ENCODE measurements around the gene PI4K2B.
A peak's percentile ranks its signal among the peaks of the same experiment; 100 is the strongest.
"Not testable (repeated sequence)": the region's sequence is repeated elsewhere in the genome, so short reads cannot be mapped to it uniquely, and the experiment has no call there.

The PI4K2B gene

GRCh38 chr4:25233737-25234389 is at the start of gene PI4K2B:
Gene PI4K2B (plus strand): TSS chr4:25234033. CDS start chr4:25234164, 131 bp downstream.
- DNase-seq = peak; percentile 48

DNA sequence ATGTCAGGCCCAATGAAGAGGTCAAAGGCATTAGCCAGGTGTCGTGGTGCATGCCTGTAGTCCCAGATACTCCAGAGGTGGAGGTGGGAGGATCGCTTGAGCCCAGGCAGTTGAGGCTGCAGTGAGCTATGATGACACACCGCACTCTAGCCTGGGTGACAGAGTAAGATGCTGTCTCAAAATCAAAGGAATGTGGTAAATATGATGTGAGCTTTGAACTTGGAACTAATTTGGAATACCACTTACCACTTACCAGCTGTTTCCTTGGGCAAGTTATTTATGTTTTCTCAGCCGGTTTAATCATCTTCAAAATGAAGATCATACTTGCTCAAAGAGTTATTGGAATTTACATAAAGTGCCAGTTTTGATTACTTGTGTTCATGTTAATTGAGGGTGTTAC is 49.8 kb upstream of the PI4K2B start:
- DNase-seq = no peak

GRCh38 chr4:25190407-25190806 is 43.4 kb upstream of the PI4K2B start:
- no peak for DNase-seq

- DNase-seq = no peak
These were observed 35.1 kb upstream of the PI4K2B start for GRCh38 chr4:25198713-25199112.

- no peak for DNase-seq
These were observed 25.8 kb upstream of the PI4K2B start for GRCh38 chr4:25207997-25208396.

- DNase-seq = no peak
These were observed 24.1 kb upstream of the PI4K2B start for GRCh38 chr4:25209702-25210101.

DNA sequence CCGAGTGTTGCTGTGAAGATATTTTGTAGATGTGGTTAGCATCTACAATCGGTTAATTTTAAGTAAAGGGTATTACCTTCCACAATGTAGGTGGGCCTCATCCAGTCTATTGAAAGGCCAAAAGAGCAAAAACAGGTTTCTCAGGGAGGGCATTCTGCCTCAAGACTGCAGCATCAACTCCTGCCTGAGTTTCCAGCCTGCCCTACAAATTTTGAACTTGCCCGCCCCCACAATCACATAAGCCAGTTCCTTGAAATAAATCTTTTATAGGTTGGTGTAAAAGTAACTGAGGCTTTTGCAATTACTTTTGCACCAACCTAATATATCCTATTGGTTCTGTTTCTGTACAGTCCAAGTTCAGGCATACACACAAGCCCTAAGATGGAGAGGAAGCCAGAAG is 22.1 kb upstream of the PI4K2B start:
- no peak for DNase-seq

DNA sequence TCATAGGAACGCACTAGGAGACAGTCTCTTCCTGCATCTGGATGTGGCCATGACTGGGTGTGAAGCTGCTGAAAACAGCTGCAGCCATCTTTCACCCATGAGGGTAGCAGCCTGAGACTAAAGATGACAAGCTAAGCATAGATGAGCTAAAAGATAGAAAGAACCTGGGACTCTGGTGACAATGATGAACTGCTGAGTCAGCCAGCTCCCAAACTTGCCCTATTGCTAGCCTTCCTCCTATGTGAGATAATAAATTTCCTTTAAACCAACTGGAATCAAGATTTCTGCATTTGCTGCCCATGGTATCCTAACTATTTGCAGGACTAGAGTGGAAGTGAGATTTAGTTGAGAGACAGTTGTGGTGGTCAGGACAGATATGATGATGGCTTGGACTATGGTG is 21.0 kb upstream of the PI4K2B start:
- DNase-seq = no peak

DNA sequence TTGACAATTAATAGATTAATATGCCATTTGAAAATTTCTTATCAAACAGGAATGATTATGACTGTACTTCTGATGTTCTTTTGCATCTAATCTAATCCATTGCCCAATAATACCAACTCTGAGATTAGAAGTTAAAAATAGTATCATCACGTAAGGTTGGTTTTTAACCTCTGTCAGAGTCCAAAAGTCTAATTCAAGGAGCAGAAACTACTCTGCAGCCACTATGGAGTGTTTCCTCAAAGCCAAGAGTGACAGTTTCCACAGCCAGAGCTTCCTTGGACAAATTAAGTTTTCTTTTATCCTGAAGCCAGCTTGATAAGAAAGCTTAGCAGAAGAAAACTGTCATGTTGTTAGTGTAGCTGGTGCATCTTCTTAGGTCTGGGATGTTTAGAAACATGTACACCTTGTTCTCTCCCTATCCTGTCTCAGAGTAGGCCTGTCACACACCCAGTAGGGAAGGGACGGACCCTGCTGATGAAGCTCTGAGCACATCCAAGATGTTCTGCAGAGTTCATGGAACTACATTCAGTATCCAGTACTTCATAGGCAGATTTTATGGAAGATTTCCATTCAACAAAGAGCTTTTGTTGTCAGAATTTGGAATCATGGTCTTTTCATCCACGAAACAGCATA is 20.4 kb upstream of the PI4K2B start:
- DNase-seq = no peak

GRCh38 chr4:25214750-25215149 is 19.1 kb upstream of the PI4K2B start:
- not testable (repeated sequence) for DNase-seq

GRCh38 chr4:25215511-25215910 is 18.3 kb upstream of the PI4K2B start:
- no peak for DNase-seq

DNA sequence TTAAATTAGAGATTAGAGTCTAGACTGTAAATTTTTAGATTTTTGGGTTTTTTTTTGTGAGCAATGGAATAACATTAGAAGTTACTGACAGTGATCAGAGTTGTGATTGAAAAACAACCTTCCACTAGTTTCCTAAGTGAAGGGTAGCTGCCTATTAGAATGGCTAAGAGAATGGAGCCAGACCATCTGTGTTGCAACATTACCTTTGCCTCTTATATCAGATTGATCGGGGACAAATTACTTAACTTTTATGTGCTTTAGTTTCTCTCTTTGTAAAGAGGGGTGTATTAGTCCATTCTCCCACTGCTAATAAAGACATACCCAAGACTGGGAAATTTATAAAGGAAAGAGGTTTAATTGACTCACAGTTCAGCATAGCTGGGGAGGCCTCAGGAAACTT is 12.5 kb upstream of the PI4K2B start:
- DNase-seq = no peak

DNA sequence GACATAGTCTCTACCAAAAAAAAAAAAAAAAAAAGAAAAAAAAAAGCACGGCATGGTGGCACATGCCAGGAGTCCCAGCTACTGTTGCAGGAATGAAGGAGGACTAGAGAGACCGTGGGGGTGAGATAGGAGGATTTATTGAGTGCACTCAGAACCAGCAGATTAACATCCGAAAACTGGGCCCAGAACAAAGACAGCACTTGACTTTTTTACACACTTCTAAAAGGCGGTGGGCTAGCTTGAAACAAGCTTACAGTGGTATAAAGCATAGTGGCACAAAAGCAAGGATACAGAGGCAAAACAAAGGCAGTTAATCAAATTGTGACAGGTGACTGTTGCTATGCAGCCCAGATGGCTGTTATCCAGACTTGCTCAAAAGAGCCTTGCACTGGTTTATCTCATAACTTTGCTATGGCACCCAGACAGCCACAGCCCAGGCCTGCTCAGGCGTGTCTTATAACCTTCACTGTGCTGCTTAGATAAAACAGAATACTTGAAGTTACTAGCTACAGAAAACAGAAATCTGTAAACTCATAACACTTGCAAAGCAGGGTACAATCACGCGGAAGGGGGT is 9.9 kb upstream of the PI4K2B start:
- DNase-seq = no peak

GRCh38 chr4:25229804-25230203 is 4.0 kb upstream of the PI4K2B start:
- no peak for DNase-seq

- DNase-seq = no peak
These were observed 639 bp upstream of the PI4K2B start for GRCh38 chr4:25233194-25233593.

DNA sequence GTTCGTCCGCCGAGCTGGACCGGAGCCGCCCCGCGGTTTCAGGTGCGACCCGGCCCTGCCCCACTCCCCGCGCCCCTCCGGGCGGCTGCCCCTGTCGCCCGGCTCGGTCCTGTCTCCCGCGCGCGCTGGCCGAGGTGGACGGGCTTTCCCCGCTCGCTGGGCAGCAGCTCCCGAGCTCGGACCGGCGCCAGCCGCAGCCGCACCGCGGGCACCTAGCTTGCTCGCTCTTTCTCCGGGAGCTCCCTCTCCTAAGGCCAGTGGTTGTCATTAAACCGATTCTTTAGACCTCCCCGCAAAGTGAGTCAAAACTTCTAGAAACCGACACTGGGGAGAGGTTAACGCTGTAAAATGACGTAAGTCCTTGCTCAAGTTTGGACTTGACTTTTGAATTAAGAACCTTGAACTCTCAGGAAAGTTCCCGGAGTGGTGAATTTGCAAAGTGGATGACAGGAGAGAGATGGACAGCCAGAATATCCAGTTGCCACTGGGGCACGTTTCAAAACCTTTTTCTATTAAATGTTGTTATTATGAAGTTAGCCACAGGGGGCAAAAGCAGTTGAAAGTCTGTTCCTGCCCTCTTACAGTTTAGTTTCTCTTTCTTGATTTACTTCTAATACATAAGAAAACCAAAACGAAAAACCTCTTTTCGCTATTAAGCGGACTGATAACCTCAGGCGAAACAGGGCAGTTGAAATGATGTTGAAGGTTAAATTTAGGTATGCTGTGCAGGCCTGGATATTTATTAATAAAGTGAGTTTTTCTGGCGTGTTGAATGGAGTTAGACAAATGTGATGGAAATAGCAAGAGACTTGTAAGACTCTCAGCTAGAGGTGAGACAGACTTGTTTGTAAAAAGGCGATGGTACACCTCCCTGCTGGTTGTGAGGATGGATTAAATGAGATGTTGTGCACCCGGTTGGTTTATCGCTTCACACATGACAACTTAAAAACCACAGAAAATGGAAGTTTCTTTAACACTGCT is 847 bp downstream of the PI4K2B start:
- peak; percentile 43 for DNase-seq

DNA sequence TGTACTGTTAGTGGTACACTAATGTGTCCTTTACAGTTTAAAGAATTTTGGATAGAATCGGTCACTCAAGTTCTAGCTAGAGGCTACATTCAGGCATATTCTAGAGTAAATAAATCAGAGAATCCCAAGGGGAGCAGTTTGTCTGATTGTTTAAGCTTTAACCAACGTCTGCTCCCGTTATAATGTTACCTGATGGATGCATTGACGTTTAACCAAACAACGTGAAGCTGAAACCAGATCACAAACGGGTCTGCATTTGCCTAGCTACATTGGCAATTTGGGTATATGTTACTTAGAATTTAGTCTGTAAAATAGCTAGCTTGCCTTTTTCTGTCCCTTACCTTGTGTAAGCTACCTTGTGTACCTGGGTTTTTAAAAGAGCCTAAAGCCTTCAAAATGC is 1.6 kb downstream of the PI4K2B start:
- no peak for DNase-seq

DNA sequence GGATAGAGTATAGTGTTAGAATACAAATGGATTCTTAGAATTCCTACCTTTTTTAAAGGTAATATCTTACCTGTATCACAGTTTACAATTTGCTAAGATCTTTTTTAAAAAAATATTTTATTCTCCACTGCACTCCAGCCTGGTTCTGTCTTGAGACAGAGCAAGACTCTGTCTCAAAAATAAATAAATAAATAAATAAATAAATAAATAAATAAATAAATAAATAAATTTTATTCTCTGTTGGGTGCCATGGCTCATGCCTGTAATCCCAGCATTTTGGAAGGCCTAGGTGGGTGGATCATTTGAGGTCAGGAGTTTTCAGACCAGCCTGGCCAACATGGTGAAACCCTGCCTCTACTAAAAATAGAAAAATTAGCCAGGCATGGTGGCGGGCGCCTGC is 2.2 kb downstream of the PI4K2B start:
- DNase-seq = not testable (repeated sequence)

DNA sequence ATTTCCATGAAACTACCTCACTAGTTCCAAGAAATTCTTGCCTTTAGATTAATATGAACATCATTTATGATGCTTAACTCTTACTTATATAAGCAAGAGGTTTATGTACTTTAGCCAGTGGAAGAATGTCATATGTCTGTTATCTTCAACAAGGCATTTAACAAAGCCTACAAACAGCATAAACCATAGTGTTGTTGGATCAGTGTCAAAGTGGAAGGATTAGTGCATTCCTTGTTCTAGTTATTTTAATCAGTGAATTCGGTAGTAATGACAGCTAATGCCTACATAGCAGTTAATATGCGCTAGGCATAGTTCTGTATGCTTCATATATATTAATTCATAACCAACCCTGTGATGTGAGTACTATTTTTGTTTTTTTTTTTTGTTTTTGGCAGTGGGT is 3.1 kb downstream of the PI4K2B start:
- DNase-seq = no peak

DNA sequence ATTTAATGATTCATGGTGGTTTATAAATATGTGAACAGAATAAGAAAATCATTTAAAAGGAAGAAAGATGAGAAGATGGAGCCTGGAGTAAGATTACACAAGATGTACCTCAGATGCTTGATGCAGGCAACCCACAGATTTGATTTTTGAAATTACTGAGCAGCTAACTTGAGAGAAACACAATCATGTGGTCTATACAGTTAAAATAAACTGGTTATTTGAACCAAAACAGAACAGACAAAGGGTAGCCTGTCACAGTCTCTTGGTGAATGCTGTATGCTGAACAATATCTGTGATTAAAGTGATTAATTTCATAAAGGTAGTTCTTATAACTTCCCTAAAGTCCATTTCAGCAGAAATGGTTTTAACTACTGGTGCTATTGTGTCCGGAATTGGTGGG is 4.2 kb downstream of the PI4K2B start:
- no peak for DNase-seq

DNA sequence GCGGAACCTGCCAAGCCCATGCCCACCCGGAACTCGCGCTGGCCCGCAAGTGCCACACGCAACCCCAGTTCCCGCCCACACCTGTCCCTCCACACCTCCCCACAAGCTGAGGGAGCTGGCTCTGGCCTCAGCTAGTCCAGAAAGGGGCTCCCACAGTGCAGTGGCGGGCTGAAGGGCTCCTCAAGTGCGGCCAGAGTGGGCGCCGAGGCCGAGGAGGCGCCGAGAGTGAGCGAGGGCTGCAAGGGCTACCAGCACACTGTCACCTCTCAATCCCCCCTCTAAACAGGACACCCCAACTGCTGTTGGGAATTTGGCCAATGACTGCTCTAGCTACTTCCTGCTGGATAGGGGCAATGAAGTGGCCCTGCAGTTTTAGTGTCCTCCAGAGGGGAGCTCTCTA is 5.7 kb downstream of the PI4K2B start:
- DNase-seq = not testable (repeated sequence)

DNA sequence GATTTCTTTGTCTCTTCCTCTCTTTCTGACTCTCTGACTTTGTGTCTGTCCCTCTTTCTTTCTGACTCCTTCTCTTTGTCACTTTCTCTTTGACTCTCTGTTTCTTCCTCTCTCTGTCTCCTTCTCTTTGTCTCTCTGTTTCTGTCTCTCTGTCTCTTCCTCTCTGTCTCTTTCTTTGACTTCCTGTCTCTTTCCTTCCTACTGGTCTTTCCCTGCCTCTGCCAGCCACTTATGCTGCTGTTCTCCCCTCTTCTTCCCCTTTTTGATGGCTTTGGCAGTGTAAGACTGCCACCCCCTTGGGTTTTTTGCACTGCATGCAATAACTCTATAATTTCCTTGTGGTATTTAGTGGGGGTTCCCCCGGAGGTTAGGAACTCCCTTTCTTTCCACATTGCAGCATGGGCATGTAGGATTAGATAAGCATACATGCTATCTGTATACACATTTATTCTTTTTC is 6.9 kb downstream of the PI4K2B start:
- DNase-seq = not testable (repeated sequence)

DNA sequence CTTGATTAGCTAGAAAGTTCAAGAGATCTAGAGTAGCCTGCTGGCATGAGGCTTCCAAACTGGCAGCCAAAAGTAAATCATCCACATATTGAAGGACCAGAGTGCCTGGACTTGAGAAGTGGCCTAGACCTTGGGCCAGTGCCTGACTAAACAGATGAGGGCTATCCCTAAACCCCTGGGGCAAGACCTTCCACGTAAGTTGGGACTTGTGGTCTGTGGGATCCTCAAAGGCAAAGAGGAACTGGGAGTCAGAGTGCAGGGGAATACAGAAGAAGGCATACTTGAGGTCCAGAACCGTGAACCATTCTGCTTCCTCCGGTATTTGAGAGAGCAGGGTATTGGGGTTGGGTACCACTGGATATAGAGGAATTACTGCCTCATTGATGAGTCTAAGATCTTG is 8.4 kb downstream of the PI4K2B start:
- DNase-seq = not testable (repeated sequence)
